Natural killer cell (primary cell): ENCODE results near the gene RBP2. TPM values are rescaled to one million over a fixed set of nuclear protein-coding genes. Genes with fewer than 3 reads are reported as not detected.
"Not testable (repeated sequence)": the region's sequence is repeated elsewhere in the genome, so short reads cannot be mapped to it uniquely, and the experiment has no call there.

Source experiments
- ATAC-seq, 3 donors: fragments of 150-1000 bp in 2 of 3; fragments of 200-7000 bp in 1 of 3; cut with Tn5 transposase; 1 replicate in 1 of 3; 2 replicates in 2 of 3; pipeline ENCODE4 v1.10.0; 2021; ENCODE audit warnings: mild to moderate bottlenecking in 2 of 3, moderate library complexity in 2 of 3
- DNase-seq, 2 donors: peaks; one replicate each; pipeline versions ENCODE4 v3.0.0 to v3.0.0-alpha.2; 2013 to 2021; ENCODE audit warnings: mixed read lengths in 1 of 2
- H3K27ac ChIP-seq: one replicate; pipeline ENCODE4 v1.5.1; 2013; ENCODE audit warnings: mild to moderate bottlenecking, low read length
- H3K27me3 ChIP-seq: one replicate; pipeline ENCODE4 v1.6.1; 2013; ENCODE audit warnings: low read length; ENCODE audit not compliant: control insufficient read depth, insufficient read depth
- H3K36me3 ChIP-seq: one replicate; pipeline ENCODE4 v1.6.1; 2013; ENCODE audit warnings: low read length; ENCODE audit not compliant: control insufficient read depth, insufficient read depth
- H3K4me1 ChIP-seq: one replicate; pipeline ENCODE4 v1.6.1; 2013; ENCODE audit warnings: low read length; ENCODE audit not compliant: control insufficient read depth, insufficient read depth
- H3K4me3 ChIP-seq: one replicate; pipeline ENCODE4 v1.5.1; 2013; ENCODE audit warnings: low read length
- H3K9me3 ChIP-seq: one replicate; pipeline ENCODE4 v1.6.1; 2013; ENCODE audit warnings: low read length; ENCODE audit not compliant: control insufficient read depth, insufficient read depth
- H3K27ac Mint-ChIP-seq, 2 donors: one replicate each; pipeline ENCODE4 v1.8.0; 2022; ENCODE audit warnings: mild to moderate bottlenecking in 2 of 2, mixed read lengths in 2 of 2, moderate library complexity in 1 of 2
- H3K27me3 Mint-ChIP-seq, 2 donors: one replicate each; pipeline ENCODE4 v1.8.0; 2022; ENCODE audit warnings: low read depth in 2 of 2, mixed read lengths in 2 of 2
- H3K36me3 Mint-ChIP-seq: one replicate; pipeline ENCODE4 v1.8.0; 2022; ENCODE audit warnings: mixed read lengths
- H3K4me1 Mint-ChIP-seq, 2 donors: one replicate each; pipeline ENCODE4 v1.8.0; 2022; ENCODE audit warnings: mixed read lengths in 2 of 2
- H3K4me3 Mint-ChIP-seq: one replicate; pipeline ENCODE4 v1.8.0; 2022; ENCODE audit warnings: mild to moderate bottlenecking, moderate library complexity, mixed read lengths
- H3K9me3 Mint-ChIP-seq, 2 donors: one replicate each; pipeline ENCODE4 v1.8.0; 2022; ENCODE audit warnings: mixed read lengths in 2 of 2
- WGBS: methylation state at CpG from one replicate; pipeline ENCODE4 v1.1.7; 2013; ENCODE audit warnings: missing lambda C conversion rate; ENCODE audit not compliant: insufficient coverage; 5-methylcytosine and 5-hydroxymethylcytosine counted together
- intact Hi-C: fragments of 100-400 bp; cut with micrococcal nuclease; formaldehyde crosslinking; loops from one replicate; pipeline ENCODE4 v1.14.2; 2022
- total RNA-seq, 4 donors: library from RNA; stranded (reverse); fragments of 120-200 nt in 1 of 4; gene quantifications; one replicate each; pipeline versions ENCODE4 v1.2.3 to v1.2.4, GENCODE V29; 2013 to 2022
- TF ChIP-seq, protein P1 (sequence below): fragments of 200-600 bp; IDR thresholded peaks from one replicate; pipeline ENCODE4 v1.8.0; 2022; ENCODE audit warnings: antibody characterized with exemption

RBP2 gene
- total RNA-seq, 3 donors from 2014 or later (not counting 1 experiment from before 2014, with no cell fraction given) = not detected

DNA sequence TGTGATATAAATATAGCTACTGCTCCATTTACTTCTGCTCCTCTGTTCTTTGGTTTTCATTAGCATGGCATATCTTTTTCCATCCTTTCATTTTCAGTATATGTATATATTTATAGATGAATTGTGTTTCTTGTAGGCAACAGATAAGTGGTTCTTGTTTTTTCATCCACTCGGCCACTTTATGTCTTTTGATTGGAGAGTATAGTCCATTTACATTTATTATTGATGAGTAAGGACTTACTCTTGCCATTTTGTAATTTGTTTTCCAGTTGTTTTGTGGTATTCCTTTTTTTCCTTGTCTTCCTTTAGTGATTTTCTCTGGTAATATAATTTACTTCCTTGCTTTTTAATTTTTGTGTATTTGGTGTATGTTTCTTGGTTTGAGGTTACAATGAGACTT lies 60.0 kb downstream of the RBP2 start:
- no peak overlapping the region for H3K4me3 ChIP-seq
- H3K4me1 ChIP-seq = no peaks in the 10 kb centered on the region
- H3K36me3 Mint-ChIP-seq = peaks cover 39% of the 10 kb centered on the region
- DNase-seq = no peak
- H3K9me3 Mint-ChIP-seq = peaks cover 16 to 28% of the 10 kb centered on the region in 2 donors
- H3K27me3 ChIP-seq = no peaks in the 10 kb centered on the region
- H3K4me1 Mint-ChIP-seq = no peaks in the 10 kb centered on the region
- intact Hi-C loops = no loop called here
- H3K36me3 ChIP-seq = no peaks in the 10 kb centered on the region
- no peaks in the 10 kb centered on the region for H3K27me3 Mint-ChIP-seq
- peaks cover 14% of the 10 kb centered on the region for H3K9me3 ChIP-seq
- H3K27ac ChIP-seq = no peak overlapping the region
- no peak overlapping the region for H3K4me3 Mint-ChIP-seq
- no peak overlapping the region for H3K27ac Mint-ChIP-seq
- no peak for ATAC-seq
- TF ChIP-seq, protein P1, sequence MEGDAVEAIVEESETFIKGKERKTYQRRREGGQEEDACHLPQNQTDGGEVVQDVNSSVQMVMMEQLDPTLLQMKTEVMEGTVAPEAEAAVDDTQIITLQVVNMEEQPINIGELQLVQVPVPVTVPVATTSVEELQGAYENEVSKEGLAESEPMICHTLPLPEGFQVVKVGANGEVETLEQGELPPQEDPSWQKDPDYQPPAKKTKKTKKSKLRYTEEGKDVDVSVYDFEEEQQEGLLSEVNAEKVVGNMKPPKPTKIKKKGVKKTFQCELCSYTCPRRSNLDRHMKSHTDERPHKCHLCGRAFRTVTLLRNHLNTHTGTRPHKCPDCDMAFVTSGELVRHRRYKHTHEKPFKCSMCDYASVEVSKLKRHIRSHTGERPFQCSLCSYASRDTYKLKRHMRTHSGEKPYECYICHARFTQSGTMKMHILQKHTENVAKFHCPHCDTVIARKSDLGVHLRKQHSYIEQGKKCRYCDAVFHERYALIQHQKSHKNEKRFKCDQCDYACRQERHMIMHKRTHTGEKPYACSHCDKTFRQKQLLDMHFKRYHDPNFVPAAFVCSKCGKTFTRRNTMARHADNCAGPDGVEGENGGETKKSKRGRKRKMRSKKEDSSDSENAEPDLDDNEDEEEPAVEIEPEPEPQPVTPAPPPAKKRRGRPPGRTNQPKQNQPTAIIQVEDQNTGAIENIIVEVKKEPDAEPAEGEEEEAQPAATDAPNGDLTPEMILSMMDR = no peak
- no CpG with 5 or more reads among the region's 1 CpG for WGBS

DNA sequence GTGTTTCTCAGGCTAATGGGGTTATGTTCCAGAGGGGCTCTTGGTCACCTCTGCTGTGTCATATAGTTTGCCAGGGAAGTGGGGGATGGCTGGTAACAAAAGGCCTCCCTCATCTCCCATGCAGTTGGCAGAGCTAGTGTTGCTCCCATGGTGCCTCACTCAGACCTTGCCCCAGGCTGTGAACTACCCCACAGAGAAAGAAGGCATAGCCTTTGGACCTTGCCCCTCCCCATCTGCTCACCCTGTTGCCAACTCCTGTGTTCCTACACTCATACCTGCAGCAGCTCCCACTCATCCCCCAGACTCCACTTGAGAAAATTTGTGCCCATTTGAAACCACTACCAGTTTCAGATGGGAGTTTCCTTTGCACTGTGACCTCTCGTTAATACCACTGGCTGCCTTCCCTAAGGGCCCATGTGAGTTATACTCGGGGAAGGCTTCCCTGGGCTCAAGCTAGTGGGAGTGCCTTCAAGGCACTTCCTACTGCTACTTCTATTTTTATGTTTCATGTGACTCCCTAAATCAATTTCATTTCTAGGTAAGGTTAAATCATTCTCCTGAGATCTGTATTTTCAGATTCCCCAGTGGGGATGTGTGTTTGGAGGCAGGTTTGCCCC lies 61.6 kb downstream of the RBP2 start:
- Histone ChIP-seq H3K36me3 (no peaks in the 10 kb centered on the region), H3K27me3 (no peaks in the 10 kb centered on the region), H3K9me3 (peaks cover 14% of the 10 kb centered on the region), H3K4me1 (no peaks in the 10 kb centered on the region), H3K27ac (no peak overlapping the region), H3K4me3 (no peak overlapping the region)
- Mint-ChIP-seq H3K36me3 (peaks cover 43% of the 10 kb centered on the region), H3K27ac (no peak overlapping the region), H3K4me3 (no peak overlapping the region), H3K27me3 (no peaks in the 10 kb centered on the region), H3K4me1 (no peaks in the 10 kb centered on the region), H3K9me3 (peaks cover 16 to 28% of the 10 kb centered on the region in 2 donors)
- DNase-seq (no peak), ATAC-seq (no peak)
- intact Hi-C loops = no loop called here
- 81% methylated on average over 2 of the region's 2 CpGs for WGBS
- TF ChIP-seq, protein P1 = no peak

DNA sequence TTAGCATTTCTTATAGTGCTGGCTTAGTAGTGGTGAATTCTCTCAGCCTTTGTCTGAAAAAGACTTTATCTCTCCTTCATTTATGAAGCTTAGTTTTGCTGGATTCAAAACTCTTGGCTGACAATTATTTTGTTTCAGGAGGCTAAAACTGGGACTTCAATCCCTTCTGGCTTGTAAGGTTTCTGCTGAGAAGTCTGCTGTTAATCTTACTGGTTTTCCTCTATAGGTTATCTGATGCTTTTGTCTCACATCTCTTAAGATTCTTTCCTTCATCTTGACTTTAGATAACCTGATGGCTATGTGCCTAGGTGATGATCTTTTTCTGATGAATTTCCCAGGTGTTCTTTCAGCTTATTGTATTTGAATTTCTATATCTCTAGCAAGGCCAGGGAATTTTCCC lies 63.4 kb downstream of the RBP2 start:
- H3K27me3 Mint-ChIP-seq, H3K4me1 Mint-ChIP-seq, H3K27ac Mint-ChIP-seq, H3K4me3 ChIP-seq, H3K4me1 ChIP-seq, H3K36me3 ChIP-seq, H3K4me3 Mint-ChIP-seq, H3K27ac ChIP-seq, DNase-seq, H3K27me3 ChIP-seq, ATAC-seq, intact Hi-C loops: not testable (repeated sequence)
- Mint-ChIP-seq H3K36me3 (peaks cover 52% of the 10 kb centered on the region), H3K9me3 (peaks cover 19 to 36% of the 10 kb centered on the region in 2 donors)
- peaks cover 14% of the 10 kb centered on the region for H3K9me3 ChIP-seq

Other genes with a start within 250 kb of the RBP2 start
- gene MRPS22, start 132.5 kb downstream of the RBP2 start, total RNA-seq = 10 to 100 TPM; 32.4 to 39.1 (median 35.3) TPM
- 10 to 100 TPM; 34.7 to 50.2 (median 42.4) TPM for gene COPB2, start 86.9 kb downstream of the RBP2 start, total RNA-seq
- gene RBP1, start 63.2 kb upstream of the RBP2 start, total RNA-seq = not detected
- gene NMNAT3, start 201.5 kb upstream of the RBP2 start, total RNA-seq = 1 to 10 TPM; 1.6 to 3.7 (median 2.2) TPM